KMS-11 (cell line): Measurements from ENCODE around the gene RAI1.

Source experiments
- H2AFZ ChIP-seq: fragments of 200-600 bp; sonication (generic); 2 replicates; pipeline ENCODE4 v1.6.1; 2016; ENCODE audit warnings: antibody characterized with exemption, mixed run types, low read depth
- H3K27ac ChIP-seq: fragments of 200-600 bp; sonication (generic); 2 replicates; pipeline ENCODE4 v1.6.1; 2016; ENCODE audit warnings: mild to moderate bottlenecking, mixed run types
- H3K27me3 ChIP-seq: fragments of 200-600 bp; sonication (generic); 2 replicates; pipeline ENCODE4 v1.6.1; 2017; ENCODE audit warnings: mild to moderate bottlenecking, low read depth, mixed run types, moderate library complexity; ENCODE audit not compliant: insufficient read depth
- H3K36me3 ChIP-seq: fragments of 200-600 bp; sonication (generic); 2 replicates; pipeline ENCODE4 v1.6.1; 2017; ENCODE audit warnings: mild to moderate bottlenecking, mixed run types; ENCODE audit not compliant: insufficient read depth
- H3K4me1 ChIP-seq: fragments of 200-600 bp; sonication (generic); 2 replicates; pipeline ENCODE4 v1.6.1; 2016; ENCODE audit warnings: mild to moderate bottlenecking, low read depth, mixed run types; ENCODE audit not compliant: poor library complexity, severe bottlenecking
- H3K4me2 ChIP-seq: fragments of 200-600 bp; sonication (generic); 2 replicates; pipeline ENCODE4 v1.7.0; 2016; ENCODE audit warnings: mild to moderate bottlenecking, mixed run types
- H3K4me3 ChIP-seq: fragments of 200-600 bp; sonication (generic); IDR thresholded peaks from 2 replicates; pipeline ENCODE4 v1.6.1; 2017; ENCODE audit warnings: low read depth, low read length, mixed read lengths; ENCODE audit not compliant: insufficient read depth
- H3K79me2 ChIP-seq: fragments of 200-600 bp; sonication (generic); 2 replicates; pipeline ENCODE4 v1.6.1; 2016; ENCODE audit warnings: low read depth, mixed run types; ENCODE audit not compliant: insufficient read depth
- H3K9ac ChIP-seq: fragments of 200-600 bp; sonication (generic); 2 replicates; pipeline ENCODE4 v1.6.1; 2016; ENCODE audit warnings: mild to moderate bottlenecking, mixed run types
- H4K20me1 ChIP-seq: fragments of 200-600 bp; sonication (generic); 2 replicates; pipeline ENCODE4 v1.6.1; 2016; ENCODE audit warnings: mild to moderate bottlenecking, mixed run types; ENCODE audit not compliant: insufficient read depth
- TF ChIP-seq, protein P1 (sequence below): fragments of 200-600 bp; sonication (generic); conservative IDR thresholded peaks from 2 replicates; pipeline ENCODE4 v1.6.1; 2017; ENCODE audit warnings: low read depth, mild to moderate bottlenecking, antibody characterized with exemption, low read length, moderate library complexity, mixed read lengths

The RAI1 gene

DNA sequence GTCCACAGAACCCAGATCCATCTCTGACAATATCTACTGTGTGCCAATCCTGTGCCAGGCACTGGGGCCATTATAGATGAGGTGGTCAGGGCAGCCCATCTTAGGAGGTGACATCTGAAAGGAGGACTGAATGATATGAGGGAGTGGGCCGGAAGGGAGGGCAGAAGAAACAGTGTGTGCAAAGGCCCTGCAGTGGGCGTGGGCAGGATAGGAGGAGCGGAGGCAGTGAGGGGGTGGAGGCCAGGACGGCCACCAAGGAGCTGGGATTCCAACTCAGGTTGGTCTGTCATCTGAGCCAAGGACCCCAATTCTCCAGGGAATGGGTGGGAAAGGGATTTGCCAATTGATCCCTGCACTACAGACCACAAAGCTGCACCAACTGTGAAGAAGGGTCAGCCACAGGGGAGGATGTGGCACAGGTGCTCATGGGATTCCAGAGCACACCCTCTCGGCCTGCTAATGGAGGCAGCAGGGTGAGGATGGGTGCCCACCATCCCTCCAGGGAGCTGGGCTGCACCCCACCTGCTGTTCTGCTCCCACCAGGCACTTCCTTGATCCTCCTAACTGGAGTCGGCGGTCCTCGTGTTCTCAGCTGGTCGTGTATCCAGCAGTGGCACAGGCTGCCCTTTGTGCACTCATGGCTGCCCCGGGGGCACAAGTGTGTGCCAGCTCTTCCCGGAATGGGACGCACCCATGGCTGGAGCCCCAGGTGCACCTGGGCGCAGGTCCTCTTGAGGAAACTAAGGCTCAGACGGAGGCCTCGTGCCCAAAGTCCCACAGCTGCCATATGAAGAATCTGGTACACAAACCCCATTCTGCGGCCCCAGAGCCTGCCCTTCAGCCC is 145.9 kb downstream of the RAI1 start:
- peaks cover 60% of the 10 kb centered on the region for H3K79me2 ChIP-seq
- H3K27me3 ChIP-seq: no peaks in the 10 kb centered on the region
- H3K27ac ChIP-seq: no peak overlapping the region
- H3K4me2 ChIP-seq: no peak overlapping the region
- peaks cover 73% of the 10 kb centered on the region for H3K4me1 ChIP-seq
- H3K9ac ChIP-seq: no peak overlapping the region
- H3K36me3 ChIP-seq: no peaks in the 10 kb centered on the region
- H2AFZ ChIP-seq: no peak overlapping the region
- H3K4me3 ChIP-seq: no peak overlapping the region
- H4K20me1 ChIP-seq: no peaks in the 10 kb centered on the region
- TF ChIP-seq, protein P1, sequence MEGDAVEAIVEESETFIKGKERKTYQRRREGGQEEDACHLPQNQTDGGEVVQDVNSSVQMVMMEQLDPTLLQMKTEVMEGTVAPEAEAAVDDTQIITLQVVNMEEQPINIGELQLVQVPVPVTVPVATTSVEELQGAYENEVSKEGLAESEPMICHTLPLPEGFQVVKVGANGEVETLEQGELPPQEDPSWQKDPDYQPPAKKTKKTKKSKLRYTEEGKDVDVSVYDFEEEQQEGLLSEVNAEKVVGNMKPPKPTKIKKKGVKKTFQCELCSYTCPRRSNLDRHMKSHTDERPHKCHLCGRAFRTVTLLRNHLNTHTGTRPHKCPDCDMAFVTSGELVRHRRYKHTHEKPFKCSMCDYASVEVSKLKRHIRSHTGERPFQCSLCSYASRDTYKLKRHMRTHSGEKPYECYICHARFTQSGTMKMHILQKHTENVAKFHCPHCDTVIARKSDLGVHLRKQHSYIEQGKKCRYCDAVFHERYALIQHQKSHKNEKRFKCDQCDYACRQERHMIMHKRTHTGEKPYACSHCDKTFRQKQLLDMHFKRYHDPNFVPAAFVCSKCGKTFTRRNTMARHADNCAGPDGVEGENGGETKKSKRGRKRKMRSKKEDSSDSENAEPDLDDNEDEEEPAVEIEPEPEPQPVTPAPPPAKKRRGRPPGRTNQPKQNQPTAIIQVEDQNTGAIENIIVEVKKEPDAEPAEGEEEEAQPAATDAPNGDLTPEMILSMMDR: no peak

DNA sequence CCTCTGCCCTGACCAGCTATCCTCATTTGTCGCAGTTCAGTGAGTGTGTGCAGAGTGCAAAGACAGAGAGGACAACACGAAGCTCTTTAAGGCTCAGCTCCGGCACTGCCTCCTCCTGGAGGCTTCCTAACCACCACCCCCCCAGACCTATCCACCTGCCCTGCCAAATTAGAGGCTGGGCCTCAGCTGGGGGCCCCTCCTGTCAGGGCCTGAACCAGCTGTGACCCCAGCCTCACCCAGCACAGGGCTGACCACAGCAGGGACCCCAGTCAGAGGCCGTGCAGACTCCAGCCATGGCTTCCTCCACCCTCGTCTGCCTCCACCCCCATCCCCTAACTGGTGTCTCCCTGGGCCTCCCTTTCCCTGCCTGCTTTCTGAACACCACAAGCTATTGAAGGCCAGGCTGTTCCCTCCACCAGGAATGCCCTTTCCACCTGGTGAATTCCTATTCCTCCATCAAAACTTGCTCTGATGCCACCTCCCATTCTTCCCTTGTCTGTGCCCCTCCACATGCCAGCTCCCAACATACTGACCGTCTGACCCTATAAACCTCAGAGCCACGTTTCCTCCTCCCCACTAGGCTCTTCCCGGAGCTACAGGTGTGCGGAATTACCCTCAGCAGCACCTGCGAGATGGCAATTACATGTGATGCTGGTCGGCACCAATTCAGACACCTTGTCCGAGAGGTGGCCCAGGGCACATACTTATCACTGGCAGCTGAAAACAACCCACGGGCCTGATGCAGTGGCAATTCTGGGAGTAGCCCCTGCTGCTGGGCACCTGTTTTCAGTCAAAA is 146.8 kb downstream of the RAI1 start:
- Histone ChIP-seq H3K27ac (no peak overlapping the region), H3K4me3 (no peak overlapping the region), H4K20me1 (no peaks in the 10 kb centered on the region), H3K36me3 (no peaks in the 10 kb centered on the region), H3K9ac (no peak overlapping the region), H3K27me3 (no peaks in the 10 kb centered on the region), H3K79me2 (peaks cover 60% of the 10 kb centered on the region), H3K4me2 (no peak overlapping the region), H2AFZ (no peak overlapping the region), H3K4me1 (peaks cover 71% of the 10 kb centered on the region)
- TF ChIP-seq, protein P1: no peak

DNA sequence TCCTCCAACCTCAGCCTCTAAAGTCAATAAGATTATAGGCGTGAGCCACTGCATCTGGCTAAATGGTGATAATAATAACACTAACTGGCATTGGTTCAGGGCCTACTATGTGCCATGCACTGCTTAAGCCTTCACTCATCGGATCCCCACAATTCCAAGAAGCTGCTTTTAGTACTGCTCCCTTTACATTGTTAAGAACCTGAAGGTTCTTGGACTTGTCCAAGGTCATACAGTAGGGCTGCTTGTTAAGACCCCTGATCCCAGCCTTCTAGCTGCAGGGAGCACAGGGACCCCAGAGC is 149.0 kb downstream of the RAI1 start:
- H3K4me2 ChIP-seq: peak overlapping the region; percentile 36; the same call in 1 of the 2 replicates
- no peaks in the 10 kb centered on the region for H3K36me3 ChIP-seq
- H3K4me3 ChIP-seq: no peak overlapping the region
- peak overlapping the region; percentile 60 for H3K27ac ChIP-seq
- H3K79me2 ChIP-seq: peaks cover 65% of the 10 kb centered on the region
- TF ChIP-seq, protein P1: no peak
- H3K9ac ChIP-seq: no peak overlapping the region
- H3K27me3 ChIP-seq: no peaks in the 10 kb centered on the region
- H2AFZ ChIP-seq: no peak overlapping the region
- H3K4me1 ChIP-seq: peaks cover 76% of the 10 kb centered on the region
- no peaks in the 10 kb centered on the region for H4K20me1 ChIP-seq

DNA sequence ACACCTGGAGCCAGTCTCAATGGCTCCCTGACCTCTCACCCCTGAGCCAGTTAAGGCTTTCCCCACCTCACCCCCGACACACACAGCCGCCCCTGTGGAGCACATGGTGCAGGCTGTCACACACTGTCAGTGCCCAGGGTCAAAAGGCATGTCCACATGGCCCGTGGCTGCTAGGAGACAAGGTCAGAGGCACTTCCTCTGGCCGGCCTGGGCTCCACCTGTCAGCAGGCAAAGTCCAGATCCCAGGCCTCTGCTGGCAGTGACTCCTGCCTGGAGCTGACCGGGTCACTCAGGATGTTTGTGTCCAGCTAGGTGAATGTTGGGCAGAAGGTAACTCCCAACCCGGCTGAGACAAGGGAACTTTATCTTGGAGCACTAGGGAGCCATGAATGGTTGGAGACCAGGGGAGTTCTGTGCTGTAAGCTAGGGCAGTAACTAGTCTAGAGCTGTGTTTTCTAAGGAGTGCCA is 149.5 kb downstream of the RAI1 start:
- Histone ChIP-seq H3K36me3 (no peaks in the 10 kb centered on the region), H3K9ac (no peak overlapping the region), H3K4me1 (peaks cover 75% of the 10 kb centered on the region), H2AFZ (no peak overlapping the region), H3K27ac (no peak overlapping the region), H4K20me1 (no peaks in the 10 kb centered on the region), H3K4me3 (no peak overlapping the region), H3K4me2 (no peak overlapping the region), H3K79me2 (peaks cover 67% of the 10 kb centered on the region), H3K27me3 (no peaks in the 10 kb centered on the region)
- TF ChIP-seq, protein P1: no peak
